Measurements from ENCODE around the gene DEPDC1B.

DNA sequence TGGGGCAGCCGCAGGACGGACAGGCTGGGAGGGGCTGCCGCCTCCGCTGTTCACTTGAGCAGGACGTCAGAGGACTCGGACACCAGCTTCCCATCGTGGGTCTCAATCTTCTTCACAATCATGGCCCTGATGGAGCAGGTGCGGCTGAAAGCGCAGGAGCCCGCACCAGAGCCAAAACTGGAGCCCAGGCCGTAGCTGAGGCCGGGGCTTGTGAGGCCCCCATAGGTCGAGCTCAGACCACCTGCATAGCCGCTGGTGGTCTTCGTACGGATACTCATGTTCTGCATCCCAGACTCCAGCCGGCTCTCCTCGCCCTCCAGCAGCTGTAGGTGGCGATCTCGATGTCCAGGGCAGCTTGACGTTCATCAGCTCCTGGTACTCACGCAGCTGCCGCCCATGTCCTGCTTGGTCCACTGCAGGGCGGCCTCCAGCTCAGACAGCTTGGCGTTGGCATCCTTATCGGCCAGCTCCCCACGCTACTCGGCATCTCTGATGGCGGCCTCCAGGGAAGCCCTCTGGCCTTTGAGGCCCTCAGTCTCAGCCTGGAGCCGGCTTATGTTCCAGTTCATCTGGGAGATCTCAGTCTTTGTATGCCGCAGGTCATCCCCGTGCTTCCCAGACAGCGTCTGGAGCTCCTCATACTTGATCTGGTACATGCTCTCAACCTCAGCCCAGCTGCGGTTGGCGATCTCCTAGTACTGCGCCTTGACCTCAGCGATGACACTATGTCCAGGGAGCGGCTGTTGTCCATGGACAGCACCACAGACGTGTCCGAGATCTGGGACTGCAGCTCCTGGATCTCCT is 43.7 kb upstream of the DEPDC1B start:
- no peak for TF ChIP-seq POLR2AphosphoS5 (IDR thresholded peaks at IDR 0.05; ENCODE audit: low read depth, low read length)
- TF ChIP-seq POLR2A (IDR thresholded peaks at IDR 0.05; ENCODE audit: low read depth, low read length) = no peak
- no peak for TF ChIP-seq TAF1 (IDR thresholded peaks at IDR 0.05; ENCODE audit: low read depth, low read length)
- TF ChIP-seq SPI1 (IDR thresholded peaks at IDR 0.05; ENCODE audit: low read depth, low read length) = no peak
